Measurements from ENCODE around the gene SMG1. TPM values are rescaled to one million over a fixed set of nuclear protein-coding genes. Genes with fewer than 3 reads are reported as not detected.

SMG1 gene
- total and polyA plus RNA-seq, 2 of the 13 experiments (the other 11 are each of a cell fraction or from before 2014, with no cell fraction given), result 48.7 to 53.7 TPM

- TF ChIP-seq DZIP1 (CRISPR knock-in tag; IDR thresholded peaks at IDR 0.05), result peak; percentile 70
- peak; percentile 36 for TF ChIP-seq ZKSCAN1 (IDR thresholded peaks at IDR 0.05; ENCODE audit: low read length)
- TF ChIP-seq ZNF367 (CRISPR knock-in tag; IDR thresholded peaks at IDR 0.05; ENCODE audit: borderline replicate concordance), result peak; percentile 74; the same call in 1 of the 2 replicates
- TF ChIP-seq MTA3 (CRISPR knock-in tag; IDR thresholded peaks at IDR 0.05), result no peak
- TF ChIP-seq TEAD2 (CRISPR knock-in tag; IDR thresholded peaks at IDR 0.05), result peak; percentile 88
- TF ChIP-seq NCOA5 (CRISPR knock-in tag; IDR thresholded peaks at IDR 0.05), result 0 out of 2 replicates have a peak, but pooled peaks have one; percentile 67
- TF ChIP-seq ZBTB39 (CRISPR knock-in tag; IDR thresholded peaks at IDR 0.05), result peak; percentile 87
- TF ChIP-seq SNRNP70 (IDR thresholded peaks at IDR 0.05; ENCODE audit: low read depth, low read length), result no peak
- TF ChIP-seq GABPB1 (CRISPR knock-in tag; IDR thresholded peaks at IDR 0.05), result peak; percentile 89
- TF ChIP-seq CHCHD3 (CRISPR knock-in tag; IDR thresholded peaks at IDR 0.05), result peak; percentile 54; the same call in 1 of the 2 replicates
- TF ChIP-seq ELK4 (CRISPR knock-in tag; IDR thresholded peaks at IDR 0.05; ENCODE audit: borderline replicate concordance), result 0 out of 2 replicates have a peak, but pooled peaks have one; percentile 39
- peak; percentile 83 for TF ChIP-seq ZNF264 (CRISPR knock-in tag; IDR thresholded peaks at IDR 0.05)
- TF ChIP-seq SP5 (CRISPR knock-in tag; IDR thresholded peaks at IDR 0.05; ENCODE audit: borderline replicate concordance, low read depth), result peak; percentile 88; the same call in 1 of the 2 replicates
- 0 out of 2 replicates have a peak, but pooled peaks have one; percentile 39 for TF ChIP-seq ZNF720 (CRISPR knock-in tag; IDR thresholded peaks at IDR 0.05)
- peak; percentile 66; the same call in 1 of the 2 replicates for TF ChIP-seq ZNF10 (CRISPR knock-in tag; IDR thresholded peaks at IDR 0.05; ENCODE audit: borderline replicate concordance, low read depth)
- peak; percentile 94; the same call in 1 of the 2 replicates for TF ChIP-seq NR1H2 (CRISPR knock-in tag; IDR thresholded peaks at IDR 0.05; ENCODE audit: borderline replicate concordance, low read depth)
- peak; percentile 77 for TF ChIP-seq ZNF768 (CRISPR knock-in tag; IDR thresholded peaks at IDR 0.05)
- TF ChIP-seq TERF1 (CRISPR knock-in tag; IDR thresholded peaks at IDR 0.05), result 0 out of 2 replicates have a peak, but pooled peaks have one; percentile 20
- TF ChIP-seq TBX2 (CRISPR knock-in tag; IDR thresholded peaks at IDR 0.05; ENCODE audit: borderline replicate concordance), result peak; percentile 91
- TF ChIP-seq SP4 (CRISPR knock-in tag; IDR thresholded peaks at IDR 0.05), result peak; percentile 99
- TF ChIP-seq MED8 (CRISPR knock-in tag; IDR thresholded peaks at IDR 0.05; ENCODE audit: insufficient replicate concordance), result peak; percentile 91
- TF ChIP-seq ZNF737 (CRISPR knock-in tag; IDR thresholded peaks at IDR 0.05; ENCODE audit: borderline replicate concordance), result peak; percentile 98
Observed at GRCh38 chr16:18801145-18801972, 124.8 kb downstream of the SMG1 start, which contains the start of gene ARL6IP1 (continued).
